Colonic mucosa (tissue), 4 donors: ENCODE data around the gene APPBP2. TPM values are rescaled to one million over a fixed set of nuclear protein-coding genes. Genes with fewer than 3 reads are reported as not detected.

ENCODE experiments used
- DNase-seq: peaks from one replicate; pipeline ENCODE4 v3.0.0-alpha.2; 2020
- H3K27ac ChIP-seq: fragments of 200-600 bp; one replicate; pipeline ENCODE4 v1.8.0; 2021
- H3K27me3 ChIP-seq: fragments of 200-600 bp; one replicate; pipeline ENCODE4 v1.8.0; 2021
- H3K36me3 ChIP-seq: fragments of 200-600 bp; one replicate; pipeline ENCODE4 v1.8.0; 2021
- H3K4me1 ChIP-seq: fragments of 200-600 bp; one replicate; pipeline ENCODE4 v1.8.0; 2021; ENCODE audit warnings: mild to moderate bottlenecking
- H3K4me3 ChIP-seq: fragments of 200-600 bp; one replicate; pipeline ENCODE4 v1.8.0; 2021
- H3K9ac ChIP-seq, 2 donors: one replicate each; pipeline ENCODE4 v1.7.0; 2013; ENCODE audit warnings: control low read depth in 2 of 2, low read depth in 2 of 2, low read length in 2 of 2
- H3K9me3 ChIP-seq: fragments of 200-600 bp; one replicate; pipeline ENCODE4 v1.8.0; 2021
- CTCF ChIP-seq: fragments of 200-600 bp; IDR thresholded peaks from one replicate; pipeline ENCODE4 v1.8.0; 2022; ENCODE audit warnings: antibody characterized with exemption, mild to moderate bottlenecking
- intact Hi-C: fragments of 100-400 bp; cut with DNase I; formaldehyde crosslinking; loops from one replicate; pipeline ENCODE4 v1.14.1; 2022
- total RNA-seq, 2 donors: library from RNA; stranded (reverse); fragmentation: NEBNext Ultra II Directional in 1 of 2; extraction: Animal tissue kit (Norgen Biotek cat#: 25700) in 1 of 2; gene quantifications; one replicate each; pipeline ENCODE4 v1.2.1, GENCODE V29; 2021
- donor health status: healthy.
- donor health status: DM: no; HTN: no; CAD: no.
- donor health status: DM: no; HTN: no; CAD: no.

APPBP2 gene
- total RNA-seq, 2 donors from 2014 or later, result 26.7 to 42.0 TPM

GRCh38 chr17:60508384-60508980 lies 17.6 kb downstream of the APPBP2 start:
- Histone ChIP-seq H3K36me3 (no peaks in the 10 kb centered on the region), H3K4me3 (no peak overlapping the region), H3K4me1 (no peaks in the 10 kb centered on the region), H3K9ac (no peak overlapping the region), H3K27me3 (no peaks in the 10 kb centered on the region), H3K27ac (no peak overlapping the region), H3K9me3 (no peaks in the 10 kb centered on the region)
- no peak for DNase-seq
- TF ChIP-seq CTCF, result no peak
- intact Hi-C loops, result no loop called here

- TF ChIP-seq CTCF, result no peak
- Histone ChIP-seq H3K4me3 (no peak overlapping the region), H3K9ac (no peak overlapping the region), H3K9me3 (no peaks in the 10 kb centered on the region), H3K27ac (no peak overlapping the region), H3K4me1 (no peaks in the 10 kb centered on the region), H3K27me3 (no peaks in the 10 kb centered on the region), H3K36me3 (no peaks in the 10 kb centered on the region)
- DNase-seq, result no peak
- intact Hi-C loops, result no loop called here
Measured at GRCh38 chr17:60506312-60506711, 19.7 kb downstream of the APPBP2 start.

DNA sequence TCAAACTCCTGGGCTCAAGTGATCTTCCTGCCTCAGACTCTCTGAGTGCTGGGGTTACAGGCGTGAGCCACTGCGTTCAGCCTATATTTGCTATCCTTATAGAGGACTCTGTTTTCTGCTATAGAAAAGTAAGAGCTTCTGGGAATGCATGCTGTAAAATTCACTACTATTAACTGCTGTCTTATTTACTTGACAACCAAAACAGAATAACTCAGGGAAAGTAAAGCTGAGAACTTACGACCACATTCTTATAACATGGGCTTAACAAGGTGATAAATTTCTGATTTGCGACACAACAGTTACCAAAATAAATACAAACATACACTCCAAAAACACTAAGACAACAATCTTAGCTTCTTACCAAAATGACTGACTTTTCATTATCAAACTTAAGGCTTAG lies 23.9 kb downstream of the APPBP2 start:
- H3K27ac ChIP-seq, result no peak overlapping the region
- no peak overlapping the region for H3K9ac ChIP-seq
- TF ChIP-seq CTCF, result no peak
- H3K4me3 ChIP-seq, result no peak overlapping the region
- H3K27me3 ChIP-seq, result no peaks in the 10 kb centered on the region
- intact Hi-C loops, result no loop called here
- H3K36me3 ChIP-seq, result no peaks in the 10 kb centered on the region
- H3K9me3 ChIP-seq, result no peaks in the 10 kb centered on the region
- DNase-seq, result no peak
- no peaks in the 10 kb centered on the region for H3K4me1 ChIP-seq

- Histone ChIP-seq H3K9me3 (no peaks in the 10 kb centered on the region), H3K27me3 (no peaks in the 10 kb centered on the region), H3K4me3 (no peak overlapping the region), H3K36me3 (no peaks in the 10 kb centered on the region), H3K4me1 (no peaks in the 10 kb centered on the region), H3K9ac (no peak overlapping the region), H3K27ac (no peak overlapping the region)
- TF ChIP-seq CTCF, result no peak
- DNase-seq, result no peak
- intact Hi-C loops, result no loop called here
Measured at GRCh38 chr17:60501589-60501988, 24.5 kb downstream of the APPBP2 start.

DNA sequence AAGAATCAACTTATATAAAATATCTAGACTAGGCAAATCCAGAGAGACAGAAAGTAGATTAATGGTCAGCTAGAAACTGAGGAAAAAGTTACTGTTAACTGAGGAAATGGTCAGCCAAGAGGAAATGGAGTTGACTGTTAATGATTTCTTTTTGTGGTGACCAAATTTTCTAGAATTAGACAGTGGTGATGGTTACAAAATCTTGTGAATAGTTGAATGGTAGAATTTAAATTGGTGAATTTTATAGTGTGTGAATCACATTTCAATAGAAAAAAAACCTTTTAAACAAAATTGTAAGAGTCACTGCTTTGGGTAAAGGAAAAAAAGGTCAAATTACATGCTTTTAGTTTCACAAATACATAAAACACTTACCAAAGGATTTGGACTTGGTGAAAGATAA lies 30.0 kb downstream of the APPBP2 start:
- intact Hi-C loops, result no loop called here
- peaks cover 7% of the 10 kb centered on the region for H3K36me3 ChIP-seq

More for the DNA sequence above, 30.0 kb downstream of the APPBP2 start:
- Histone ChIP-seq H3K4me3 (no peak overlapping the region), H3K9ac (no peak overlapping the region), H3K27ac (no peak overlapping the region), H3K9me3 (no peaks in the 10 kb centered on the region), H3K27me3 (no peaks in the 10 kb centered on the region), H3K4me1 (no peaks in the 10 kb centered on the region)
- TF ChIP-seq CTCF, result no peak
- no peak for DNase-seq
